ENCODE data around the gene IKZF1. TPM values are rescaled to one million over a fixed set of nuclear protein-coding genes. Genes with fewer than 3 reads are reported as not detected.

The IKZF1 gene
- polyA plus RNA-seq, 1 donor = 1.4 TPM

Other genes with a start within 250 kb of the IKZF1 start
- not detected for gene ZPBP, start 211.5 kb upstream of the IKZF1 start, polyA plus RNA-seq (ENCODE audit: insufficient read length)
- gene FIGNL1, start 145.6 kb downstream of the IKZF1 start, polyA plus RNA-seq (ENCODE audit: insufficient read length) = 11.7 TPM

All from forelimb muscle (tissue), 1 donor.